Nephron progenitor cell (in vitro differentiated cells): ENCODE measurements around the gene MGLL.

Source experiments
- DNase-seq: peaks from one replicate; pipeline ENCODE4 v3.0.0; 2021
- H3K27ac Mint-ChIP-seq: 2 replicates; pipeline ENCODE4 v1.8.0; 2021; ENCODE audit warnings: mild to moderate bottlenecking, moderate library complexity, mixed read lengths
- H3K27me3 Mint-ChIP-seq: 2 replicates; pipeline ENCODE4 v1.8.0; 2021; ENCODE audit warnings: mild to moderate bottlenecking, low read depth, mixed read lengths; ENCODE audit not compliant: poor library complexity
- H3K36me3 Mint-ChIP-seq: 2 replicates; pipeline ENCODE4 v1.8.0; 2021; ENCODE audit warnings: low read depth, mixed read lengths
- H3K4me1 Mint-ChIP-seq: 2 replicates; pipeline ENCODE4 v1.8.0; 2021; ENCODE audit warnings: mixed read lengths
- H3K4me3 Mint-ChIP-seq: 2 replicates; pipeline ENCODE4 v1.8.0; 2021; ENCODE audit warnings: mild to moderate bottlenecking, moderate library complexity, mixed read lengths
- H3K9me3 Mint-ChIP-seq: 2 replicates; pipeline ENCODE4 v1.8.0; 2021; ENCODE audit warnings: mild to moderate bottlenecking, moderate library complexity, mixed read lengths
- TF ChIP-seq, protein P1 (sequence below): fragments of 200-600 bp; sonication (generic); IDR thresholded peaks from 2 replicates; pipeline ENCODE4 v1.5.0; 2021; ENCODE audit warnings: antibody characterized with exemption

Gene MGLL

GRCh38 chr3:127747066-127747465 lies 75.2 kb downstream of the MGLL start:
- H3K4me3 Mint-ChIP-seq: no peak overlapping the region
- TF ChIP-seq, protein P1, sequence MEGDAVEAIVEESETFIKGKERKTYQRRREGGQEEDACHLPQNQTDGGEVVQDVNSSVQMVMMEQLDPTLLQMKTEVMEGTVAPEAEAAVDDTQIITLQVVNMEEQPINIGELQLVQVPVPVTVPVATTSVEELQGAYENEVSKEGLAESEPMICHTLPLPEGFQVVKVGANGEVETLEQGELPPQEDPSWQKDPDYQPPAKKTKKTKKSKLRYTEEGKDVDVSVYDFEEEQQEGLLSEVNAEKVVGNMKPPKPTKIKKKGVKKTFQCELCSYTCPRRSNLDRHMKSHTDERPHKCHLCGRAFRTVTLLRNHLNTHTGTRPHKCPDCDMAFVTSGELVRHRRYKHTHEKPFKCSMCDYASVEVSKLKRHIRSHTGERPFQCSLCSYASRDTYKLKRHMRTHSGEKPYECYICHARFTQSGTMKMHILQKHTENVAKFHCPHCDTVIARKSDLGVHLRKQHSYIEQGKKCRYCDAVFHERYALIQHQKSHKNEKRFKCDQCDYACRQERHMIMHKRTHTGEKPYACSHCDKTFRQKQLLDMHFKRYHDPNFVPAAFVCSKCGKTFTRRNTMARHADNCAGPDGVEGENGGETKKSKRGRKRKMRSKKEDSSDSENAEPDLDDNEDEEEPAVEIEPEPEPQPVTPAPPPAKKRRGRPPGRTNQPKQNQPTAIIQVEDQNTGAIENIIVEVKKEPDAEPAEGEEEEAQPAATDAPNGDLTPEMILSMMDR: no peak
- no peak for DNase-seq
- H3K36me3 Mint-ChIP-seq: no peaks in the 10 kb centered on the region
- no peaks in the 10 kb centered on the region for H3K9me3 Mint-ChIP-seq
- no peak overlapping the region for H3K27ac Mint-ChIP-seq
- H3K4me1 Mint-ChIP-seq: peaks cover 47% of the 10 kb centered on the region
- H3K27me3 Mint-ChIP-seq: peaks cover 17% of the 10 kb centered on the region

DNA sequence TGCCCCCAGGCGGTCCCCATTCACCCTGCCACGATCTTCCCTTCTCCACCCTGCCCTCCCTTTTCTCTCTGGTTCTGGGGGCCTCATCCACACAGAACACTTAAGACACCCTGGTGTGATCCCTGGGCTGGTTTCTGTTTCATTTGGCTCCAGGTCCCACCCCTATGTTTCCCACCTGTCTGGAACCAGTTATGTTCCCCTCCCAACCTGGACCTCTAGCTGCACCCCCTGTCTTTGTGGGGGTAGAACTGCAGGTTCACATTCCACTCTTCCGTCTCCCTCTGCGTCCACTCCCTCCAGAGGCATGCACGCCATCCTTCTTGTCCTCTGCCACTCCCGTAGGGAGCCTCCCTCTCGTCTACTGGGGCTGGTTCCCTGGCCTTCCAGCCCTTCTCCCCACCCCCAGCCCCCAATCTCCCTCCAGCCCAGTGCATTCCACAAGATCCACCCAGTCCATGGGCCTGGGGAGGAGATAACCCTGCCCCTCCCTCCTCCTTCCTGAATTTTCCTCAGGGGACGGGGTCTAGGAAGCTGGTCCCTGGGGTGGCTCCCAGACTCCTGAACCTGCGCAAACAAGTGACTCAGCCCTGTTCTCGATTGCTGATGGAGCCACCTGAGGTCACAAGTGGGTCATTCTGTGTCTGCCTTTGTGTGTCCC lies 75.8 kb downstream of the MGLL start:
- Mint-ChIP-seq H3K9me3 (no peaks in the 10 kb centered on the region), H3K36me3 (no peaks in the 10 kb centered on the region), H3K27ac (no peak overlapping the region), H3K4me1 (peaks cover 43% of the 10 kb centered on the region), H3K4me3 (no peak overlapping the region), H3K27me3 (peaks cover 17% of the 10 kb centered on the region)
- DNase-seq: no peak
- TF ChIP-seq, protein P1: no peak

DNA sequence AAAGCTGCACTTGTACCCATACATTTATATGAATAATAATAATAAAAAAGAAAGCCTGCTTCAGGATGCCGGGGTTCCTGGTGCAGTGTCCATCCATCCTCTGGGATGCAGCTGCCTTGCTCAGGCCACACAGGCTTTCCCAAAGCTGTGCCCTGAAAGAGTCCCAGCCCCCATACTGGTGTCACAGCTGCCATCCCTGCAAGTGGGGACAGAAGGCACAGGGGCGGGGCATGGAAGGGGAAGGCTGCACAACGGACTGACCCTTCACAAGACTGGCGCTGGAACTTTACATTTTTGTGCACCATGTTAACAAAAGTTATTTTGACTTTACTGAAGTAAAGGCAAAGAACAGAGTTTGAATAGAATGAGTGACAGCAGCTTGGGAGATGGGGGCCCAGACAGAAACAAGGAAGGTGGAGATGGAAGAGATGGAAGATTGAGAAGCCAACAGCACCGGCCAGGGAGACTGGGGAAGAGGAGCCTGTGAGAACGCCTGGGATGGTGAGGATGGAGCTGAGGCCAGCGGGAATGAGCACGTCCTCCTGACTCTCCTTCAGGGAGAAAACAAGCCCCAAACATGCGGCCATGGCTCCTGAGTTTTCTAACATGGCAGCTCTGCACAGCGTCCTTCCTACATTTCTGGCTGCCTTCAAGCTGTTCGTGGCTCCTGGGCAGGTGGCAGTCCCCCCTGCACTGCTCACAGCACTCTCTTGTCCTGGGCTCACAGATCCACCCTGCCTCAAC lies 76.5 kb downstream of the MGLL start:
- H3K4me1 Mint-ChIP-seq: peaks cover 38% of the 10 kb centered on the region
- TF ChIP-seq, protein P1: no peak

DNA sequence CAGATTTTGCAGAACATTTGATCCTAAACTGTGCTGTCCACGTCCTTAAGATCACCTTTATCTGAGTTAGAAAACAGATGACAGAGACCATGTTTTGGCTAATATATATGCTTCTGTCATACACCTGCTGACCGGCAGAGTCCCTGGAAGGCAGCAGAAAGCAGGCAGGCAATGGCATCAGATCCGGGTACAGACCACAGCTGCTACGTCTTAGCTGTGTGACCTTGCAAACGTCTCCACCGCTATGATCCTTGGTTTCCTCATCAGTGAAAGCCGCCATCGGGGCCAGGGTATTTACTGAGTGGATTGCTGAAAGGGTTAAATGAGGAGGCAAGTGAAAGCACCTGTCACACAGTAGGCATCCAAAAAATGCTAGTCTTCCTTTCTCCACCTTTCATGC lies 77.4 kb downstream of the MGLL start:
- peaks cover 28% of the 10 kb centered on the region for H3K4me1 Mint-ChIP-seq
- no peak for DNase-seq
- no peaks in the 10 kb centered on the region for H3K36me3 Mint-ChIP-seq
- TF ChIP-seq, protein P1: no peak
- peaks cover 13% of the 10 kb centered on the region for H3K27me3 Mint-ChIP-seq
- H3K4me3 Mint-ChIP-seq: no peak overlapping the region
- no peak overlapping the region for H3K27ac Mint-ChIP-seq
- no peaks in the 10 kb centered on the region for H3K9me3 Mint-ChIP-seq

More for the DNA sequence above, 76.5 kb downstream of the MGLL start:
- H3K36me3 Mint-ChIP-seq: no peaks in the 10 kb centered on the region
- no peak for DNase-seq
- H3K27ac Mint-ChIP-seq: no peak overlapping the region
- H3K9me3 Mint-ChIP-seq: no peaks in the 10 kb centered on the region
- H3K27me3 Mint-ChIP-seq: peaks cover 13% of the 10 kb centered on the region
- H3K4me3 Mint-ChIP-seq: no peak overlapping the region

DNA sequence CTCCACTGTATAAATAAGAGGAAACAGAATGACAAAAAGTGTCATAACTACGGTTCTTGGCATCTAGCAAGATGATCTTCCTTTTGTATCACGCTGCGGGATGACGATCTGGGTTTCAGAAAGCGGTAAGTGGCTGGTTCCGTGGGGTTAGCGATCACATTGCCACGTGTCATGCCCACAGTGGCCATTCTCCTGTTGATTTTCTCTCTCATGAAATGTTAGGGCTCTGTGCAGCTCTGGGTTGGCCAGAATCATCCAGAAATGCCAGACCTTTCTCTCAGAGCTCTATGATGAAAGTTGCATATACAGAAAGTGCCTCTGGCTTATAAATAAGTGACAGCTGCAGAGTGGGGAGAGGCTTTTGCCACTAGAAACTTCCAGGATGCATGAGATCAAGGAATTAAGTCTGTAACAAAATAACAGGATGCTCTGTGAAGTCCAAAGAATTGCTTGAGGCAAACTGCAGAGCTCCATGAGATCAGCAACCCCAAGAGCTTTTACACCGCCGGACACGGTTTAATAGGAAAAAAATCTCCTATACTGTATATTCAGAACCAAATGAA lies 78.0 kb downstream of the MGLL start:
- no peak overlapping the region for H3K27ac Mint-ChIP-seq

More for the DNA sequence above, 78.0 kb downstream of the MGLL start:
- H3K27me3 Mint-ChIP-seq: peaks cover 13% of the 10 kb centered on the region
- no peak for DNase-seq
- H3K9me3 Mint-ChIP-seq: no peaks in the 10 kb centered on the region
- TF ChIP-seq, protein P1: no peak
- no peaks in the 10 kb centered on the region for H3K36me3 Mint-ChIP-seq
- H3K4me1 Mint-ChIP-seq: peaks cover 23% of the 10 kb centered on the region
- H3K4me3 Mint-ChIP-seq: no peak overlapping the region
